ENCODE results near the gene TBC1D4. TPM values are rescaled to one million over a fixed set of nuclear protein-coding genes. Genes with fewer than 3 reads are reported as not detected.

The TBC1D4 gene
- total RNA-seq, 2 experiments from 2014 or later = 37.4 to 42.0 TPM

GRCh38 chr13:75455962-75456361 lies 26.0 kb downstream of the TBC1D4 start:
- no peaks in the 10 kb centered on the region for H3K4me1 ChIP-seq (ENCODE audit: insufficient read depth, low read length)
- TF ChIP-seq, protein P1, sequence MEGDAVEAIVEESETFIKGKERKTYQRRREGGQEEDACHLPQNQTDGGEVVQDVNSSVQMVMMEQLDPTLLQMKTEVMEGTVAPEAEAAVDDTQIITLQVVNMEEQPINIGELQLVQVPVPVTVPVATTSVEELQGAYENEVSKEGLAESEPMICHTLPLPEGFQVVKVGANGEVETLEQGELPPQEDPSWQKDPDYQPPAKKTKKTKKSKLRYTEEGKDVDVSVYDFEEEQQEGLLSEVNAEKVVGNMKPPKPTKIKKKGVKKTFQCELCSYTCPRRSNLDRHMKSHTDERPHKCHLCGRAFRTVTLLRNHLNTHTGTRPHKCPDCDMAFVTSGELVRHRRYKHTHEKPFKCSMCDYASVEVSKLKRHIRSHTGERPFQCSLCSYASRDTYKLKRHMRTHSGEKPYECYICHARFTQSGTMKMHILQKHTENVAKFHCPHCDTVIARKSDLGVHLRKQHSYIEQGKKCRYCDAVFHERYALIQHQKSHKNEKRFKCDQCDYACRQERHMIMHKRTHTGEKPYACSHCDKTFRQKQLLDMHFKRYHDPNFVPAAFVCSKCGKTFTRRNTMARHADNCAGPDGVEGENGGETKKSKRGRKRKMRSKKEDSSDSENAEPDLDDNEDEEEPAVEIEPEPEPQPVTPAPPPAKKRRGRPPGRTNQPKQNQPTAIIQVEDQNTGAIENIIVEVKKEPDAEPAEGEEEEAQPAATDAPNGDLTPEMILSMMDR (IDR thresholded peaks at IDR 0.05) = no peak
- Mint-ChIP-seq H3K27me3 (peaks cover 26% of the 10 kb centered on the region), H3K4me3 (no peak overlapping the region), H3K9me3 (no peaks in the 10 kb centered on the region), H3K4me1 (ENCODE audit: low read depth) (no peaks in the 10 kb centered on the region), H3K27ac (no peak overlapping the region), H3K36me3 (ENCODE audit: low read depth) (no peaks in the 10 kb centered on the region)
- ChIA-PET CTCF (no interaction called here), POLR2A (no interaction called here)
- no peaks in the 10 kb centered on the region for H3K9me3 ChIP-seq (ENCODE audit: control insufficient read depth in 1 of 2, insufficient read depth in 1 of 2, low read length in 2 of 2)
- no peaks in the 10 kb centered on the region for H3K36me3 ChIP-seq (ENCODE audit: insufficient read depth, low read length)
- intact Hi-C loops (cut with DNase I, micrococcal nuclease) = no loop called here
- ATAC-seq (ENCODE audit: poor library complexity) (no peak), DNase-seq (no peak)
- no peak overlapping the region for H3K4me3 ChIP-seq (ENCODE audit: low read length)
- peaks cover 3 to 5% of the 10 kb centered on the region in 2 experiments for H3K27me3 ChIP-seq (ENCODE audit: control insufficient read depth in 1 of 2, insufficient read depth in 2 of 2, low read length in 2 of 2)
- H3K27ac ChIP-seq (ENCODE audit: low read depth in 1 of 2, low read length in 2 of 2) = no peak overlapping the region

DNA sequence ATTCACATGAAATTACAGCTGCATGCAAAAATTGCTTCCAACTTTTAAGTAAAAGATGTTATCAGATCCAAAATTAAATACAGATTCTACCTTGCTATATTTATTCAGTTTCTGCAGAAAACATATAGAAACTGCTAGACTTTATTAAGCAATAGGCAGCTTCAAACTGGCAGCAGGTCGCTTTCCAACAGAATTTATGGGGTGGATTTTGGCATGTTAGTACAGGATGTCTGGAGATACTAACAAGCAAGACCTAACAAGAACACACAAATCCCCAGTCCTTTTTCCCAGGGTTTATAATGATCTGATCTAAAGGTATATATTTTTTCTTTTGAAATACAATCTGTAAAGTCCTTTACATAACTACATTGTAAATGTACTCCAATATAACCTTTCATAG lies 27.5 kb downstream of the TBC1D4 start:
- no peaks in the 10 kb centered on the region for H3K4me1 Mint-ChIP-seq (ENCODE audit: low read depth)
- H3K4me3 Mint-ChIP-seq = no peak overlapping the region
- CTCF ChIA-PET = interaction anchor here (1.5 kb wide), 1 partner anchor 14 kb away, joined by 3 read pairs; no protein-coding TSS in a partner anchor
- Histone ChIP-seq H3K4me3 (ENCODE audit: low read length) (no peak overlapping the region), H3K9me3 (ENCODE audit: control insufficient read depth in 1 of 2, insufficient read depth in 1 of 2, low read length in 2 of 2) (no peaks in the 10 kb centered on the region), H3K4me1 (ENCODE audit: insufficient read depth, low read length) (no peaks in the 10 kb centered on the region), H3K27ac (ENCODE audit: low read depth in 1 of 2, low read length in 2 of 2) (no peak overlapping the region), H3K27me3 (ENCODE audit: control insufficient read depth in 1 of 2, insufficient read depth in 2 of 2, low read length in 2 of 2) (peaks cover 3 to 5% of the 10 kb centered on the region in 2 experiments), H3K36me3 (ENCODE audit: insufficient read depth, low read length) (no peaks in the 10 kb centered on the region)
- no peak for ATAC-seq (ENCODE audit: poor library complexity)
- TF ChIP-seq, protein P1 (IDR thresholded peaks at IDR 0.05) = no peak
- DNase-seq = no peak
- no peak overlapping the region for H3K27ac Mint-ChIP-seq
- H3K36me3 Mint-ChIP-seq (ENCODE audit: low read depth) = no peaks in the 10 kb centered on the region
- no peaks in the 10 kb centered on the region for H3K9me3 Mint-ChIP-seq
- POLR2A ChIA-PET = interaction anchor here (0.6 kb wide), 1 partner anchor 9 kb away, joined by 4 read pairs; no protein-coding TSS in a partner anchor
- intact Hi-C loops (cut with DNase I, micrococcal nuclease) = no loop called here
- peaks cover 31% of the 10 kb centered on the region for H3K27me3 Mint-ChIP-seq

- TF ChIP-seq, protein P1 (IDR thresholded peaks at IDR 0.05) = no peak
- ChIA-PET CTCF (no interaction called here), POLR2A (no interaction called here)
- Mint-ChIP-seq H3K27ac (no peak overlapping the region), H3K36me3 (ENCODE audit: low read depth) (no peaks in the 10 kb centered on the region), H3K9me3 (no peaks in the 10 kb centered on the region), H3K4me1 (ENCODE audit: low read depth) (no peaks in the 10 kb centered on the region), H3K27me3 (peaks cover 25% of the 10 kb centered on the region), H3K4me3 (no peak overlapping the region)
- H3K4me1 ChIP-seq (ENCODE audit: insufficient read depth, low read length) = no peaks in the 10 kb centered on the region
- H3K9me3 ChIP-seq (ENCODE audit: control insufficient read depth in 1 of 2, insufficient read depth in 1 of 2, low read length in 2 of 2) = no peaks in the 10 kb centered on the region
- ATAC-seq (ENCODE audit: poor library complexity) = no peak
- peaks cover 3 to 5% of the 10 kb centered on the region in 2 experiments for H3K27me3 ChIP-seq (ENCODE audit: control insufficient read depth in 1 of 2, insufficient read depth in 2 of 2, low read length in 2 of 2)
- H3K27ac ChIP-seq (ENCODE audit: low read depth in 1 of 2, low read length in 2 of 2) = no peak overlapping the region
- intact Hi-C loops (cut with DNase I, micrococcal nuclease) = no loop called here
- DNase-seq = no peak
- no peaks in the 10 kb centered on the region for H3K36me3 ChIP-seq (ENCODE audit: insufficient read depth, low read length)
- H3K4me3 ChIP-seq (ENCODE audit: low read length) = no peak overlapping the region
These were observed 29.4 kb downstream of the TBC1D4 start for GRCh38 chr13:75452564-75452963.

All from CD4-positive, alpha-beta T cell (primary cell).